T-helper 1 cell (primary cell): Measurements from ENCODE around the gene KIF6.
A peak's percentile ranks its signal among the peaks of the same experiment; 100 is the strongest.
"Not testable (repeated sequence)": the region's sequence is repeated elsewhere in the genome, so short reads cannot be mapped to it uniquely, and the experiment has no call there.

Experiments
- DNase-seq, 5 donors: peaks; one replicate each; pipeline ENCODE4 v3.0.0-alpha.2; 2012 to 2020

Gene KIF6

GRCh38 chr6:39307462-39307861, 417.7 kb downstream of the KIF6 start:
- DNase-seq = no peak

GRCh38 chr6:39304951-39305350, 420.3 kb downstream of the KIF6 start:
- no peak for DNase-seq

GRCh38 chr6:39303425-39304153, 421.6 kb downstream of the KIF6 start:
- no peak for DNase-seq

- peak; percentile 64 to 84 (median 68) for DNase-seq
Measured at GRCh38 chr6:39302669-39303424, 422.4 kb downstream of the KIF6 start.

GRCh38 chr6:39302011-39302410, 423.2 kb downstream of the KIF6 start:
- no peak for DNase-seq

- DNase-seq = no peak
Measured at GRCh38 chr6:39301606-39302005, 423.6 kb downstream of the KIF6 start.

GRCh38 chr6:39300739-39301138, 424.5 kb downstream of the KIF6 start:
- DNase-seq = no peak

- DNase-seq = no peak
Measured at GRCh38 chr6:39298061-39298460, 427.1 kb downstream of the KIF6 start.

GRCh38 chr6:39296745-39297640, 428.2 kb downstream of the KIF6 start:
- DNase-seq = no peak

- no peak for DNase-seq
Measured at GRCh38 chr6:39295611-39296011, 429.6 kb downstream of the KIF6 start.

- no peak for DNase-seq
Measured at GRCh38 chr6:39294899-39295298, 430.3 kb downstream of the KIF6 start.

GRCh38 chr6:39294133-39294532, 431.1 kb downstream of the KIF6 start:
- no peak for DNase-seq

- no peak for DNase-seq
Measured at GRCh38 chr6:39292637-39293036, 432.6 kb downstream of the KIF6 start.

- DNase-seq = peak in 1 of 5 donors; percentile 8
Measured at GRCh38 chr6:39289490-39289889, 435.7 kb downstream of the KIF6 start.

GRCh38 chr6:39287601-39288000, 437.6 kb downstream of the KIF6 start:
- DNase-seq = no peak

- DNase-seq = not testable (repeated sequence)
Measured at GRCh38 chr6:39286596-39286995, 438.6 kb downstream of the KIF6 start.

- no peak for DNase-seq
Measured at GRCh38 chr6:39282774-39283173, 442.4 kb downstream of the KIF6 start.

- DNase-seq = no peak
Measured at GRCh38 chr6:39281312-39281980, 443.8 kb downstream of the KIF6 start.

GRCh38 chr6:39280247-39280731, 444.9 kb downstream of the KIF6 start:
- no peak for DNase-seq
